ENCODE results near the gene LYZL2. TPM values are rescaled to one million over a fixed set of nuclear protein-coding genes. Genes with fewer than 3 reads are reported as not detected.
"Not testable (repeated sequence)": the region's sequence is repeated elsewhere in the genome, so short reads cannot be mapped to it uniquely, and the experiment has no call there.

The LYZL2 gene
- total RNA-seq (not detected), polyA plus RNA-seq (ENCODE audit: insufficient read depth in 1 of 8, insufficient read length in 8 of 8, low replicate concordance in 1 of 8) (not detected)
- long read RNA-seq, donor 1 = 0 reads
- long read RNA-seq, donor 2 = 0 reads
- long read RNA-seq, donor 3 = 0 reads
- long read RNA-seq, donor 4 = 0 reads
- long read RNA-seq, donor 5 = 0 reads
- long read RNA-seq, donor 6 = 0 reads
- long read RNA-seq, donor 7 = 0 reads
- long read RNA-seq, donor 8 = 0 reads
- long read RNA-seq, donor 9 = 0 reads
- long read RNA-seq, donor 10 = 0 reads
- long read RNA-seq, donor 11 = 0 reads

DNA sequence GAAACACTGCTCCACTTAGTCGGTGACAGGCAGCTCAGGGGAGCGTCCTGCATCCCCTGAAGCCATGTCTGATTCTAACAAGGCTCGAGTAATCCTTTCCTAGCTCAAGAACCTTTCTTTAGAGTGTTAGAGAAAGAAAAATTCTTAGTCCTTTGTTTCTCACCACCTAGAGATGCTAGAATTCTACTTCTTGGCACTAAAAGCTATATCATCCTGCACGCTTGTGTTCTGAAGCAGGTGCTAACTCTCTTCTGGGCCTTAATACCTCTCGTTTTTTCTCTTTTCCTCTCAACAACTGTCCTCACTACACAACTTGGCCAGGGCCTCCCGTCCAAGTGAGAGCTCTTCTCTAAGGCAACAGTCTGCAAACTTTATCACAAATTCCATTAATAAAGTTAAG is at the start of gene LYZL2:
Gene LYZL2, minus strand, starts transcription at position 101 of the 400 bp plus-strand sequence. CDS start 2,838 bp downstream, outside the sequence.
- H3K4me3 ChIP-seq (ENCODE audit: low read length) = no peak within 1 kb of the TSS
- no peaks in the 10 kb centered on the region for H3K36me3 ChIP-seq (ENCODE audit: control insufficient read depth, insufficient read depth, low read length)
- WGBS (ENCODE audit: insufficient coverage) = 57% methylated on average over 1 of the region's 6 CpGs
- no peaks in the 10 kb centered on the region for H3K9me3 ChIP-seq (replicated peaks; ENCODE audit: control insufficient read depth, low read depth, low read length)
- no peaks in the 10 kb centered on the region for H3K27me3 ChIP-seq (ENCODE audit: control insufficient read depth, insufficient read depth, low read length)
- no peak for DNase-seq
- no peak within 1 kb of the TSS for H3K27ac ChIP-seq (ENCODE audit: low read length)
- H3K4me1 ChIP-seq (ENCODE audit: control insufficient read depth, insufficient read depth, low read length) = no peaks in the 10 kb centered on the region

DNA sequence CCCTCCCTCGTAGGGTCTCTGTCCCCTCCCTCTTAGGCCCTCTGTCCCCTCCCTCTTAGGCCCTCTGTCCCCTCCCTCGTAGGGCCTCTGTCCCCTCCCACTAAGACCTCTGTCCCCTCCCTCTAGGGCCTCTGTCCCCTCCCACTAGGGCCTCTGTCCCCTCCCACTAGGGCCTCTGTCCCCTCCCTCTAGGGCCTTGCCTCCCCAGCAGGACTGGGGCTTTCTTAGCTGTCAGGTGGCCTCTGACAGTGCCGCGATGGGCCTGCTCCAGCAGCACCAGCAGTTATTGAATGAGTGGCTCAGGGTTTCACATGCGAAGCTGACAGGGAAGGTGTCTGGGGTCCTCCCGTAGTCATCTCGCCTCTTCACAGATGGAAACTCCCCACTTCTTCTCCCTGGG is 48.1 kb upstream of the LYZL2 start:
- not testable (repeated sequence) for H3K27me3 ChIP-seq (ENCODE audit: control insufficient read depth, insufficient read depth, low read length); H3K36me3 ChIP-seq (ENCODE audit: control insufficient read depth, insufficient read depth, low read length); DNase-seq; H3K9me3 ChIP-seq (replicated peaks; ENCODE audit: control insufficient read depth, low read depth, low read length); H3K27ac ChIP-seq (ENCODE audit: low read length); H3K4me3 ChIP-seq (ENCODE audit: low read length); H3K4me1 ChIP-seq (ENCODE audit: control insufficient read depth, insufficient read depth, low read length)
- no CpG with 5 or more reads among the region's 7 CpGs for WGBS (ENCODE audit: insufficient coverage)

DNA sequence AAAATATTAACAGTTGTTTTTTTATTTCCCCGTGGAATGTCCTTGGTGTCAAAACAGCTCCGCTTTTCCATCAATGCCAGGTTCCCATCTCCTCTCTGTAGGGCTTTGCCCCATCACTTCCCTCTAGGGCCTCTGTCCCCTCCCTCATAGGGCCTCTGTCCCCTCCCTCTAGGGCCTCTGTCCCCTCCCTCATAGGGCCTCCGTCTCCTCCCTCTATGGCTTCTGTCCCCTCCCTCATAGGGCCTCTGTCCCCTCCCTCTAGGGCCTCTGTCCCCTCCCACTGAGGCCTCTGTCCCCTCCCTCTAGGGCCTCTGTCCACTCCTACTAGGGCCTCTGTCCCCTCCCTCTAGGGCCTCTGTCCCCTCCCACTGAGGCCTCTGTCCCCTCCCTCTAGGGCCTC is 47.6 kb upstream of the LYZL2 start:
- H3K27ac ChIP-seq (ENCODE audit: low read length); H3K4me3 ChIP-seq (ENCODE audit: low read length); H3K9me3 ChIP-seq (replicated peaks; ENCODE audit: control insufficient read depth, low read depth, low read length); H3K4me1 ChIP-seq (ENCODE audit: control insufficient read depth, insufficient read depth, low read length); DNase-seq; H3K27me3 ChIP-seq (ENCODE audit: control insufficient read depth, insufficient read depth, low read length); H3K36me3 ChIP-seq (ENCODE audit: control insufficient read depth, insufficient read depth, low read length): not testable (repeated sequence)
- 55% methylated on average over 2 of the region's 3 CpGs for WGBS (ENCODE audit: insufficient coverage)

DNA sequence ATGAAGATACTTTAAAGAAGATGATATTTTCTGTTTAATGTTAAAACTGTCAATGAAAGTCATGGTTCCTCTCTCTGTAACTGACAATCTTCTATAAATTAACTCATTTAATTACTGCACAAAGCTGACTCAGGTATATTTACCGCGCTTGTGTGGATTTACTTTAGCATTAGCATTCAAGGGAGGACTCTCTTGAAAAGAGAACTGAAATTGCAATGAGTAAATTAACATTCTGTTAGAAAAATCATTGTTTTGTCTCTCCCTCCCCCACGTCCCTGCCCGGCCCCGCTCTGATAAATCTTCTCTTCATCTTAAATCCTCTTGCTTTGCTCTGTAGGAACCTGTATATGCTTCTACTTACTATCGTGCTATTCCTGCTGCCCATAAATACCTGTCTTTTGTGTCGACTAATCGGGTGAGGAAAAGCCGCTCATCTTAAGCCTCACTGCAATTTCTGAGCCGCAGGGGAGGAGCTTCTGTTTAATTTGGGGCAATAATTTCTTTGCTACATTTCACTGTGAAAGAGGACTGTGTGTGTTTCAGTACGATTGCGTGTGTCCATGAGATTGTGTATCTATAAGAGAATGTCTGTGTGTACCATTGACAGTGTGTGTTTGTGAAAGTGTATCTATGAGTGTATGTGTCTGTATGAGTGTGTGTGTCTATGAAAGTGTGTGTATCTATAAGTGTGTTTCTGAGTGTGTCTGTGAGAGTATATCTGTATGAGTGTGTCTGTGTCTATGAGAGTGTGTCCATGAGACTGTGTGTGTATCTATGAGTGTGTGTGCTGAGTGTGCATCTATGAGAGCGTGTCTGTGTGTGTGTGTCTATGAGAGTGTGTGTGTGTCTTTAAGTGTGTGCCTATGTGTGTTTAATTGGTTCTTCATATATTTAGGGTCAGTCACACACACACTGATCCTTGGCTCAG is 46.5 kb upstream of the LYZL2 start:
- no peaks in the 10 kb centered on the region for H3K4me1 ChIP-seq (ENCODE audit: control insufficient read depth, insufficient read depth, low read length)
- H3K9me3 ChIP-seq (replicated peaks; ENCODE audit: control insufficient read depth, low read depth, low read length) = no peaks in the 10 kb centered on the region
- no peak overlapping the region for H3K4me3 ChIP-seq (ENCODE audit: low read length)
- 80% methylated on average over 10 of the region's 13 CpGs for WGBS (ENCODE audit: insufficient coverage)
- no peak overlapping the region for H3K27ac ChIP-seq (ENCODE audit: low read length)
- no peaks in the 10 kb centered on the region for H3K27me3 ChIP-seq (ENCODE audit: control insufficient read depth, insufficient read depth, low read length)
- DNase-seq = no peak
- H3K36me3 ChIP-seq (ENCODE audit: control insufficient read depth, insufficient read depth, low read length) = no peaks in the 10 kb centered on the region

DNA sequence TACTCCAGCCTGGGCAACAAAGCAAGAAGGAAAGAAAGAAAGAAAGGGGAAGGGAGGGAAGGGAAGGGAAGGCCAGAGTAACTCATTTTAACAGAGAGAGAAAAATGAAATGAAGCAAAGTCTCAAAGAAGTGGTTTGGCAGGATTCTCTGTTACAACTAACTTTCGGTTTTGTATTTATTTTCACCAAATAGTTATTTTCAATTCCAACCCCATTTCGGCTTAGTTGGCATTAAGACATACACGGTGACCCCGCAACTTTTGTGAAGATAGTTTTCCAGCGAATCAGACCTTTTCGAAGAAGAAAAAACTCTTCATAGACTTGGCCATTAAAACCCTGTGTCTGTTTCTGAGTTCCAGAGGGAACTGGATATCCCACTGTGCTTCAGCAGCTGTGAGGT is 45.2 kb upstream of the LYZL2 start:
- WGBS (ENCODE audit: insufficient coverage) = 84% methylated on average over 4 of the region's 6 CpGs

DNA sequence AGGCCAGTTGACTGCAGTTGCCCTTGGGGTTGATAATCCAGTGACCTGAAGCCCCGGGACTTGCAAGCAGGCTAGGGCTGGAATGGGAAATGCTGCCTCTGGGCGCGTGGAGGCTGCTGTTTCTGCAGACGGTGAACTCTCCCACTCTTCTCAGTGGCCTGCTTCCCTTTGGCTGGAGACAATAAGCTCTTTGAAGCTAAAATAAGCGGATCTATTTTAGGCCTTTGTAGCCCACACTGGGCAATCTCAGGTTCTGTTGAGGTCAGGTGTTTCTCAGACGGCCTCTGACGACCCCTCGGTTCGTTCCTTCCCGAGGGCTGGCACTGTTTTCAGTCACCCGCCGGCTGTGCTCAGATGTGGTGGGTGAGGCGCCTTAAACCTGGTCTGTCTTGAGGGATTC is 43.7 kb upstream of the LYZL2 start:
- no CpG with 5 or more reads among the region's 13 CpGs for WGBS (ENCODE audit: insufficient coverage)
- not testable (repeated sequence) for DNase-seq; H3K36me3 ChIP-seq (ENCODE audit: control insufficient read depth, insufficient read depth, low read length); H3K27me3 ChIP-seq (ENCODE audit: control insufficient read depth, insufficient read depth, low read length); H3K4me1 ChIP-seq (ENCODE audit: control insufficient read depth, insufficient read depth, low read length); H3K27ac ChIP-seq (ENCODE audit: low read length); H3K4me3 ChIP-seq (ENCODE audit: low read length); H3K9me3 ChIP-seq (replicated peaks; ENCODE audit: control insufficient read depth, low read depth, low read length)

More for the DNA sequence above, 45.2 kb upstream of the LYZL2 start:
- no peak for DNase-seq
- Histone ChIP-seq H3K4me1 (ENCODE audit: control insufficient read depth, insufficient read depth, low read length) (no peaks in the 10 kb centered on the region), H3K27me3 (ENCODE audit: control insufficient read depth, insufficient read depth, low read length) (no peaks in the 10 kb centered on the region), H3K9me3 (replicated peaks; ENCODE audit: control insufficient read depth, low read depth, low read length) (no peaks in the 10 kb centered on the region), H3K36me3 (ENCODE audit: control insufficient read depth, insufficient read depth, low read length) (no peaks in the 10 kb centered on the region), H3K4me3 (ENCODE audit: low read length) (no peak overlapping the region), H3K27ac (ENCODE audit: low read length) (no peak overlapping the region)

DNA sequence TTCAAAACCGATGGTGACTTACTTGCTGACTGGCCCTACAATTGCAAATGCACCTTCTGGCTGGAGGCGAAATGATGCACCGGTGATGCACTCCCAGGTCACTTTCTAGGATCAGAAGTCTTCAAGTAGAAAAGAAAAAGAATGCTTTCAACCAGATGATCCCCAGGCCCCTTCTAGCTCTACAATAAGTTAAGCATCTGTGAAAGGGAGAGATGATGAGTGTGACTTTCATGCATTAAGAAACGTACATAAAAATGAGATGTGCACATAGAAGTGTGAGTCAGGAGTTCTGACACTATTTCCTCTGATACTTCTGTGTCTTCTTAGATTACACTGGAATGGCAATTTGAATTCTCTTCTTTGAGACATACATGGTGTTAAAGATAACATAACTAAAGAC is 42.8 kb upstream of the LYZL2 start:
- not testable (repeated sequence) for H3K36me3 ChIP-seq (ENCODE audit: control insufficient read depth, insufficient read depth, low read length); H3K27me3 ChIP-seq (ENCODE audit: control insufficient read depth, insufficient read depth, low read length); H3K9me3 ChIP-seq (replicated peaks; ENCODE audit: control insufficient read depth, low read depth, low read length); H3K4me3 ChIP-seq (ENCODE audit: low read length); DNase-seq; H3K27ac ChIP-seq (ENCODE audit: low read length); H3K4me1 ChIP-seq (ENCODE audit: control insufficient read depth, insufficient read depth, low read length)
- WGBS (ENCODE audit: insufficient coverage) = 80% methylated on average over 1 of the region's 4 CpGs

DNA sequence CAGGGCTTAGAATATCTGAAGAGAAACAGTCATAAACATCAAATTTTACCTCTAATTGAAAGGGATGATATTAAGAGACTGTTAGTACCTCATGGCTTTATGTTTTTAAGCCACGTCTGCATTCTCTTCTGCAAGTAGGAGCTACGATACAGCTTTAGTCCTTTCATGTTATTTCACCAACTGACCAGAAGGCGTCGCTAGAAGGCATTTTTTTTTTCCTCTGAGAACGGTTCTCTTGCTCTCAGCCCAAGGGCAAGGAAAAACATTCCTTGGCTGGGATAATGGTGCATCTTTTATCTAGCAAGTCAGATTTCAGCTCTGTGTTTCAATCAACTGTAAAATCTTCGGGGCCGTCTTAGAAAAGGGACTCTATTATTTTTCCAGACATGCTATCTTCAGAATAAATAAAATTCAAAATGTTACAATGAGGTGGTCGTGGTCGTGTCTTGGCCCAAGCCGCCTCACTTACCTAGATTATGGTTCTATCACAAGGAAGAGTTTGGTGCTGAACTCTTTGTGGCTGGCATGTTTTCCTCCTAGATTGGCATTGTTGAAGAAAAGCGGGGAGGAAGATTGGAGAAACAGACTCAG is 41.6 kb upstream of the LYZL2 start:
- Histone ChIP-seq H3K36me3 (ENCODE audit: control insufficient read depth, insufficient read depth, low read length) (no peaks in the 10 kb centered on the region), H3K27ac (ENCODE audit: low read length) (no peak overlapping the region), H3K4me3 (ENCODE audit: low read length) (no peak overlapping the region), H3K4me1 (ENCODE audit: control insufficient read depth, insufficient read depth, low read length) (no peaks in the 10 kb centered on the region), H3K27me3 (ENCODE audit: control insufficient read depth, insufficient read depth, low read length) (no peaks in the 10 kb centered on the region), H3K9me3 (replicated peaks; ENCODE audit: control insufficient read depth, low read depth, low read length) (no peaks in the 10 kb centered on the region)
- peak; percentile 91 for DNase-seq
- 0% methylated on average over 2 of the region's 11 CpGs for WGBS (ENCODE audit: insufficient coverage)

DNA sequence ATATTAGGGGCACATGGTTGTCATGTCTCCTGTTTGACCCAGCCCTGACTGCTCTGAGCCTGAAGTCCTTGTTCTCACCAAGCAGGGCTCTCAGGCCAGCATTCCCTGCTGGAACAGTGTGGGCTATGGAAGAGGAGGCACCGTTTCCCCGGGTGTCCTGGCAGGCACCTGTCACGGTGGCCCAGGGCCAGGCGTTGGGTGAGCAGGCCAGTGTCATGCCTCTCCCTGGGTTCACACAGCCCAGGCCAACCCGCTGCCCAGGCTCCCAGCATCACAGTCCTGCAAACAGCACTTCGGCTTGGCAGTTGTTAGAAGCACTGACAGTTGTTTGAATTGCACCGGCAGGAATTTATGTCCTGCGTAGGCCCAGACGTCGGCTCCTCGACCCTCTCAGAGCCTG is 38.4 kb upstream of the LYZL2 start:
- H3K9me3 ChIP-seq (replicated peaks; ENCODE audit: control insufficient read depth, low read depth, low read length); H3K27me3 ChIP-seq (ENCODE audit: control insufficient read depth, insufficient read depth, low read length); H3K36me3 ChIP-seq (ENCODE audit: control insufficient read depth, insufficient read depth, low read length); H3K4me3 ChIP-seq (ENCODE audit: low read length); H3K4me1 ChIP-seq (ENCODE audit: control insufficient read depth, insufficient read depth, low read length): not testable (repeated sequence)
- 57% methylated on average over 6 of the region's 11 CpGs for WGBS (ENCODE audit: insufficient coverage)
- DNase-seq = peak; percentile 63
- peak overlapping the region; percentile 62 for H3K27ac ChIP-seq (ENCODE audit: low read length)

DNA sequence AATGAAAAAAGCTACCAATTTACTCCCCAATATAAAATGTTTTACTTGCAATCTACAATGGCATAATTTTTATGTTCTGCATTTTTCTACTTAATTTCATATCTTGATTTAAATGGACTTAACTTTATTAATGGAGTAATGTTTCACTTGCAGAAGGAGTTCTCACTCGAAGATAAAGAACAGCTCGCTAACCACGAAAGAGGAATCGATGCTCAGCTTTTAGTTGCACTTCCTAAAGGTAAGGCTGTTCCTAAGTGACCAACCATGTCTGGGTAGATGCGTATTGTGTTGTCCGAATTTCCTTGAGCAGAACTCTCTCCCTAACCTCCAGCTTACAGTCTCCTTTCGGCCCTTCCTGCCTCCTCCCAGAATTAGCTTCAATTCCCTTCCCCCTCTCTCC is 33.9 kb upstream of the LYZL2 start:
- not testable (repeated sequence) for H3K9me3 ChIP-seq (replicated peaks; ENCODE audit: control insufficient read depth, low read depth, low read length); DNase-seq; H3K36me3 ChIP-seq (ENCODE audit: control insufficient read depth, insufficient read depth, low read length); H3K4me3 ChIP-seq (ENCODE audit: low read length); H3K4me1 ChIP-seq (ENCODE audit: control insufficient read depth, insufficient read depth, low read length); H3K27me3 ChIP-seq (ENCODE audit: control insufficient read depth, insufficient read depth, low read length); H3K27ac ChIP-seq (ENCODE audit: low read length)
- no CpG with 5 or more reads among the region's 7 CpGs for WGBS (ENCODE audit: insufficient coverage)

All from muscle of leg (tissue), 16 donors.